ENCODE measurements around the gene WWTR1.

Gene WWTR1

DNA sequence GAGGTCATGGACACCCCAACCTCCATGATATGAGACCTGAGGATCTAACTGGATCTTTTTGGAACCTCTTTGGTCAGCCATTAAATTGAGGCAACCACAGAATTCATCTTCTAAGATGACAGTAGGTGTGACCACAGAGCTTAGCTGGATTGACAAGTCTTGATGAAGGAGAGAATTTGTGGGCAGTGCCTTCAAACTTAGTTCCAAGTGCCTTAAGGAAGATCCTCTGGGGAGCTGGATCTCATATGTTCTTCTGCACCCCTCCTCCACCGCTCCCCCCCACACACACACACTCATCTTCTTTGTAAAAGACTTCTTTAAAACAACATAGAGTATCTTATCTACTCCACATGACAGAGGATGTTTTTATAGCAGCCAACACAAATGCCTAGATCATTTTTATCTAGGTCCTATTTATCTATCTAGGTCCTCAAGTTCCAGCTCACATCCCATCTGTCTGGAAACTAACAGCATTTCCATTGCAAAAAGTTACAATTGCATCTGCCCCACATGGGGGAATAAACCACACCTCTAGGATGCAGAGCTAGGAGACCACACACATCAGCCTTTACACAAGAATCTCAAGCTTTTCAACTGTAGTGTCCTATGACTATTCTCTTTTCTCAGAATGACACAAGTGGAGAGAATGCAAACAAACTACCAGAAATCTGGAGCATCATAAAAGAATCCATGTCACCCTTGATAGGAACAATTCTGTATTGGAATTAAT is 37.4 kb downstream of the WWTR1 start:
- DNase-seq, result no peak

DNA sequence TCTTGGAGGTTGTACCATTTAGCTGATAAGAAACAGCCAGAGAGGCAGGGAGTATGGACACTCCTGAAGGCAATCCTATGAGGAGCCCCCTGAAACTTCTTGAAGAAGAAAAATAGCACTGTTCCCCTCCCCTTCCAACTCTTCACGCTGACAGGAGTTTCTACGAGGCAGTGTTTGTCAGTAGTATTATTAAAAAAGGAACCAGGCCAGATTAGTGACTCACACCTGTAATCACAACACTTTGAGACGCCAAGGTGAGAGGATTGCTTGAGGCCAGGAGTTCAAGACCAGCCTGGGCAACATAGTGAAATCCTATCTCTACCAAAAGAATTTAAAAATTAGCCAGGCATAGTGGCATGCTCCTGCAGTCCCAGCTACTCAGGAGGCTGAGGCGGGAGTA is 38.7 kb downstream of the WWTR1 start:
- no peak for DNase-seq

DNA sequence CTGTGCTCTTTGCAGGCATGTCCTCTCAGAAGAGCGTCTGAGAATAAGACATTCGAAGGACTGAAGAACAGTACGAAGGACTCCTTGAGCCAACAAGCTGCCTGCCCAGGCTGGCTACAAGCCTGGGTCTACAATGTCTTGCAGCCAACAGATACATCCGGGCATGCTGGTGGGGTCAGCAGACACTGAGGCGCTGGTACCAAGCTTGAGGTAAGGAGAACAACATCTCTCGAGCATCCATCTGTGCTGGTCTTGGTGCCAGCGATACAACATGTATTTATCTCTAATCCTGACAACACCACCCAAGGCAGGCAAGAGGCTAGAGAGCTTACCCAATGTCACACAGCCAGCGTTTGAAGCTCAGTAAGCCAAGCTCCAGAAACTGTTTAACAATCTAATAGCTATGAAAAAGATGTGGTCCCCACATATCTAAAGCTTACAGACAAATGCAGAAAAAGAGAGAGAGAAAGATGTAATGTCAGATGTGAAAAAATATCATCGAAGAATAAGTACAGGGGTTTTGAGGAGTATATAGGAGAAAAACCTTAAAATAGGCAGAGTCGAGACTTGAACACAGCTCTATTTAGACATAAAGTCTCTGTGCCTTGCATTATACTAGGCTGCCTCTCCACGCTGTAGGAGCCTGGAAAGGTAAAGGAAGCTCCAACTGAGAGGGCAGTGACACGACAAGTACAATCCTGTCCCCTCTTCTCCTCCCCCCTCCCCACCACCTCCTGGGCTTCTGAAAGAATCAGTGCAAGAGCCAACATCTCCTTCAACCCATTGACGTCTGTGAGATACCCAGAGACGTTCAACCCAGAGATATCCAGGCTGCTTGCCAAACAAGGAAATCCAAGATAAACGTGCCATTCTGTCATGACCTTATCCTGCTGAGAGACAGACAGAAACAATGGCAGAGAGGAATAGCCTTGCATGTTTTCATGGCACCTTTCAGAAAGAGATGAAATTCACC is 39.4 kb downstream of the WWTR1 start:
- DNase-seq, result no peak

DNA sequence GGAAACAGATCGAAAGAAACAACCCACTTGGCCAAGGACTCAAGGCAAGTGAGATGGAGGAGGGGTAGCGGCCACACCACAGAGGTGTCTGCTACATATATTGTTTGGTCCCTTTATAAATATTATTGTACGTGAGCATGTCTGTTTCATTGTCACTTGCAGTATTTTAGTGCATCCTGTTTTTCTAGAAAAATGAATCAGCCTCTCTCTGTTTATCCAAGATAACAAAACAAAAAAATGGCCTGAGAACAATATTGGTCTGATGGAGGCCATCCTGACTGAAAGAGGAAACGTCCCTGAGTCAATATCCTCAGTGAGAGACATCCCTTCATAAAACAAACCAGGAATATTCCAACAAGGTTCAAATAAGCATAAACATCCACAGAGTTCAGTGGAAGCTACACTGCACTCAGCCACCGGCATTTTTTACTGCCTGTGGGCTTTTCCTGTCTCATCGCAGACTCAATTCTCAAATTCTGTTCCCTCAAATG is 42.0 kb downstream of the WWTR1 start:
- DNase-seq, result no peak

DNA sequence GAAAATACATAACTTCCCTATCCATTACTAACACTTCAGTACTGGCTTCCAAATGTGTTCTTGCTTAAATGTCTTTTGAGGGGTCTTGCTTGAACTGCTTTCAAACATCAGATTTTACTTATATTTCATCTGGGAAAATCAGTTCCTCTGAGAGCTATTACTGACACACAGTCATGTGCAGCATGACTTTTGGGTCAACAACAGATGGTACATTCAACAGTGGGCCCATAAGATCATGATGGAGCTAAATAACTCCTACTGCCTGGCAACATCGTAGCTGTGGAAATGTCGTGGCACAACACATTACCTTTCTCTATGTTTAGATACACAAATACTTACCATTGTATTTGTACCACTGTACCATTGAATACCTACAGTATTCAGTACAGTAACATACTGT is 43.8 kb downstream of the WWTR1 start:
- DNase-seq, result no peak

DNA sequence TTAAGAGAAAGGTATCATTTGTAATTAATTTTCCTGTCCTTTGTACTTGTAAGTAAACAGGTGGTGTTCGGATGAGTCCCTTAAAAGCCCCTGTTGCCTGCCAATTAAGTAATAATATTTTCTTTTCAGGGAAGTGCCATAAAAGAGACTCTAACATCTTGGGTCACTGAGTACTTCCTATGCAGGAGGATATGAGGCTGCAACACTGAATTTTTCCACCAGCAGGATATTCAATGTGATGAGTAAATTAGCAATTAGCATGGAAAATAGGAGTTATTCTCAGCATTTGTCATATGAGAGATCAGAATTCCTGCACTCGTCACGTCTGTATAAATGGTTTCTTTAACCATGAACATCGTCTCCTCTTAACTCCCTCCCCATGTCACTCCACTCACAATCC is 45.4 kb downstream of the WWTR1 start:
- DNase-seq, result no peak

DNA sequence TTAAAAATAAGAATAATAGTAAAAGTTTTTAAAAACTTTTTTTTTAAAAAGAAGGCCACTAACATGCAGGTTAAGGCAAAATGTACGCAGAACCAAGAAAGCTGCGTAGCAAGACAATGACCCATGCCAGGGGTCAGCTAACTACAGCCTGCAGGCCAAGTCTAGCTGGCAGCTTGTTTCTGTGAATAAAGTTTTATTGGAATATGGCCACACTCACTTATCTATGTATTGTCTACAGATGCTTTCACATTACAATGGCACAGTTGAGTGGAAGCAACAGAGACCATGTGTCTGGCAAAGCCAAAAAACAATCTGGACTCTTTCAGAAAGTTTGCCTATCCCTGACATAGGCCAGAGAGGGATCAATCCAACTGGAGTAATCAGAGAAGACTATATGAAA is 46.7 kb downstream of the WWTR1 start:
- no peak for DNase-seq

DNA sequence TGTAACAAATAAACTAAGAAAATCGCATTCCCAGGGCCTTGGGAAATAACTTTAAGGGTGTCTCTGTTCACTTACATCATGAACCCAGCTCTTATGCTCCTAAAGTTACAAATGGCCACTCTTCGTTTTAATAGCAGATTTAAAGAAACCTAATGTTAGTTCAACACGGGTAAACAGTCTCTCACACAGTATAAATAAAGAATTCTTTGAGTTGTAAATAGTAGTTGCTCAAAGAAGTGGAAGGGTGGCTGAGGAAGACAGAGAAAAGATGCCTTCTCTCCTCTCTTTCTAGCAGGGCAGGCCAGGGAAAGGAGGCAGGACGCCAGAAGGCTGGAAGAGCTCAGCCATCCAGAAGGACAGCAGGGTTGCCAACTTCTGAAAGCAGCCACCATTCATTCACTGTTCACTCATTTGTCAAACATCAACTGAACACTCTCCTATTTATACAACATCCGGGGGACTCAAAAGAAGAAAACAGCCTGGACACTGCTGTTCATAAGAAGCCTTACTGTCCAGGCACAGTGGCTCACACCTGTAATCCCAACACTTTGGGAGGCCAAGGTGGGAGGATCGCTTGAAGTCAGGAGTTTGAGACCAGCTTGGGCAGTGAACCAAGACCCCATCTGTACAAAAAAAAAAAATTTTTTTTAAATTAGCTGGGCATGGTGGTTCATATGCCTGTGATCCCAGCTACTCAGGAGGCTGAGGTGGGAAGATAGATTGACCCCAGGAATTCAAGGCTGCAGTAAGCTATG is 47.3 kb downstream of the WWTR1 start:
- no peak for DNase-seq

DNA sequence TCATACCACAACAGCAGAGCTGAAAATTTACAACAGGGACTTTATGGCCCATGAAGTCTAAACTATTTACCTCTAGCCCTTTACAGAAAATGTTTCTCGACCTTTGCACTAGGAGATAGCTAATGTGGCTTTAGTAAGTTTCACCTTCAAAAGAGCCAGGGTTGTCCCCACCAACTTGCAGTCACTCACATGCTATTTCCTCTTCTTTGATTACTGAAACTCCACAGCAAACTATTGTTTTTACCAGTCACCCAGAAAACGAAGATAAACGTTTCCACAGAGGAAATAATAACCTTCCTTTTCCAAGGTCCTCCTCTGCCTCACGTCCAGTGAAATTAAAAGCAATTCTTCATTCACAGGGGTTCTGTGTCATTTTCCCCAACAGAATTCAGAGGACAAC is 48.2 kb downstream of the WWTR1 start:
- DNase-seq, result no peak

DNA sequence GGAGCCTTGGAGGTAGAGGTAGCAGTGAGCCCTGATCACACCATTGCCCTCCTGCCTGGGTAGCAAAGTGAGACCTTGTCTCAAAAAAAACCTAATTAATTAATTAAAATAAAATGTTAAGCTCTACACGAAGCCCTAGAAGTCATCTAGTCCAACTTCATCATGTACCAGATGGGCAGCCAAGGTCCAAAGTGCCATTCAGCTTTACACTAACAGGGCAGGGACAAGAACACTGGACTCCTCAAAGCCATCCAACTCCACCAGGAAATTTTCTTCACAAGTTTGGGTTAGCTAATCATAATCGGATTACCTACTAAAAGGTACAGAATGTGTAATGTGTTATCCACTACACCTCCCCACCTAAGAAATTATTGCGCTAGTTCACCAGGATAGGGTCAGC is 48.8 kb downstream of the WWTR1 start:
- DNase-seq, result no peak

DNA sequence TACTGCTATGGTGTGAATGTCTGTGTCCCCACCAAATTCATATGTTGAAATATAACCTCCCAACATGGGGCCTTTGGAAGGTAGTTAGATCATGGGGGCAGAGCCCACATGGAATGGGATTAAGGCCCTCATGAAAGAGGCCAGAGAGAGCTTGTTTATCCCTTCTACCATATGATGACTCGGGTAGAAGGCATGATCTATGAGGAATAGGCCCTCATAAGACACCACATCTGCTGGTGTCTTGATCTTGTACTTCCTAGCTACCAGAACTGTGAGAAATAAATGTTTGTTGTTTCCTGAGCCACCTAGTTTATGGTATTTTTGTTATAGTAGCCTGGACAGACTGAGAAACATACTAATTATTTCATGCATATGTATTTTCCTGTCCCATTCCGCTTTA is 51.9 kb downstream of the WWTR1 start:
- no peak for DNase-seq

DNA sequence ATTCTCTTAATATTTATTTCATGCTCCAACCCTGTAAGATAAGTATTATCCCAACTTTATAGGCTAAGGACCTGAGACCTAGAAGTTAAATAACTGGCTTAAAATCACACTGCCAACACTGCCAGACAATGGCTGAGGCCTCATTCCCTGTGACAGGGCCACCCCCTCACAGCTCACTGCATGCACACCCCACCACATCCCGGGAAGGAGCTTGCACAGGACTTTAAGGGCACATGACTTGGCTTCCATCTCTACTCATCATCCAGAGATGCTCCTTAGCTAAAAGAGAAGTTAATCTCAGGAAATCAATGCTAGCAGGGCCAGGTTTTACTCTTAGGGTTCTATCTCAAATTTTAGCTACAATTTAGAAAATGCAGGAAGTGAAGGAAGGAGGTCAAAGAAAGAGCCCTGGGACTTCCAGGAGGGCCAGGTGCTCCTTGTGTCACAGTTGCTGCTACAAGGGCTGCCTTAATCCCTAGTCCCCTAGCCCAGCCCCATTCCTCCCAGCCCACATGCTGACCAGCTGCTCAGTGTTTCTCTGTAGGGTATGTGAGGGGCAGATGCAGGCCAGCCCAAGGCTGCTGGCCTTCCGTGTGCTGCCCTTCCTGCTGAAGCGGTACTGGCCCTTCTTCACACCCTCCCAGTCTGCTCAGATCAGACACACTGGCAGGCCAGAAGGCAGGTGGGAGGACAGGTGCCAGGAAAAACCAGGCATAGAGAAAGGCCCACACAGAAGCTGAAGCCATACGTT is 53.5 kb downstream of the WWTR1 start:
- DNase-seq, result no peak

DNA sequence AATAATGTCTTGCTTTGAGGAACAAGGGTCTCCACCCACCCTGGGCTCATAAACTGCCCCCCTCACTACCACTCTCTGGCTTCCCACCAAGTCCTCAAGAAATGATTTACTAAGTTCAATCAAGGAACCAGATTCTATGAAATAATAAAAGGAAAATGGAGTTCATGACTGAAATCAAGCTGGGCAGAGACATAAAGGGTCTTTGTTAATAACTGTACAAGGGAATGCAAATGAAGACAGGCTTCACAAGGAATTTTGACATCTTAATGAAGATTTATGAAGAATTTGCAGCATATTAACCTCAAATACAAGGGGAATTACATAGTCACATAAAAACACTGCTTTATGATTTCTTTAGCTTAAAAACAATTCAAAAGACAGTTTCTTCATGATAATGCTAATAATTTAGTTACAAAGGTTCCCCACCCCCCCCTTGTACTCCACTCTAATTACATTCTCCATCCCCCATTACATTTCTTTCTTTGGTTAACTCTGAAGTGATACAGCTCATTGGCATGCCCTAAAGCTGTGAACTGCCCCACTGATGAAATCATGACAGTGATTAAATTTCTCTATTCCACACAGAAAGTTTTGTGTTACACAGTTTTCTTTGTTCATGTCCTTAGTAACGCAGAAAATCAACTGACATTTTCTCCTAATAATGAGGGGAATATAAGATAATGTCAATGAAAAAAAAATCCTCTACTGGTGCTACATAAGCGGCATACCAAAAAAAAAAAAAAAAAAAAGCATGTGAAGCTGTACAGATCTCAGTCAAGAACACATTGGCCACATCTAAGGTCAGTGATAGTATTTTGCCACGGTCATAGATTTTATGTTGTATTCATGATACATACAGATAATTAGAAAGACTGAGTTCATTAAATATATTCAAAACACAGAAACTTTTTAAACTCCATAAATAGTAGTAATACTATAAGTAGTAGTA is 54.4 kb downstream of the WWTR1 start:
- DNase-seq, result no peak

DNA sequence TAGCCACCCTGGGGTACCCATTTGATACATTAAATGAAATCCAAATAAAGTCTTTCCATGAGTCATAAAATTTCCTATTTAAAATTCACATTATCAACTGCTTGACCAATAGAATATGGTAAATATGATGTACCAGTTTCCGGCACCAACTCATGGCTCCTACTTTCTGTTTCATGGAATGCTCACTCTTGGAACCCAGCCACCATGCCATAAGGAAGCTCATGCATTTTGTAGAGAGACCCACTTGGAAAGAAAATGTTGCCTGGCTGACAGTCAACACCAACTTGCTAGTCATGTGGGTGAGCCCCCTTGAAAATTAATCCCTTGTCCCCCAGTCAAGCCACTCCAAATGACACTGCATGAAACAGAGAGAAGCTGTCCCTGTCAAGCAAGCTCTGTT is 57.2 kb downstream of the WWTR1 start:
- no peak for DNase-seq

DNA sequence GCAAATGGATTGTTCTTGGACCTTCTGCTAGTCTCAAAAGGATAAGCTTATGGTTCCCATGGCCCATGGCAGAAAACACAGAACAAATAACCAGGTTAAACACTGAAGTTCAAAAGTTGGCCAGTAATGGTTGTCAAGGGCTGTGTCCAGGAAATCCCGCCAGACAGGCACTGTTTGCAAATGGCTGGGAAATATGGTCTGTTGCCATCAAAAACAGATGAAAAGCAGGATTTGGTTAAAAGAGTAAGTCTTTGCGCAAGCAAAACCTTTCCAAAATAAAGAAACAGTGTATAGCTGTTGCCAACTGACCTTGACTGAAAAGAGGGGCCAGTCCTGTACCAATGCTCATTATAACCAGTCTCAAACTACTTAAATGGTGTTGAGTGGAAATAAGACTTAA is 58.6 kb downstream of the WWTR1 start:
- no peak for DNase-seq

DNA sequence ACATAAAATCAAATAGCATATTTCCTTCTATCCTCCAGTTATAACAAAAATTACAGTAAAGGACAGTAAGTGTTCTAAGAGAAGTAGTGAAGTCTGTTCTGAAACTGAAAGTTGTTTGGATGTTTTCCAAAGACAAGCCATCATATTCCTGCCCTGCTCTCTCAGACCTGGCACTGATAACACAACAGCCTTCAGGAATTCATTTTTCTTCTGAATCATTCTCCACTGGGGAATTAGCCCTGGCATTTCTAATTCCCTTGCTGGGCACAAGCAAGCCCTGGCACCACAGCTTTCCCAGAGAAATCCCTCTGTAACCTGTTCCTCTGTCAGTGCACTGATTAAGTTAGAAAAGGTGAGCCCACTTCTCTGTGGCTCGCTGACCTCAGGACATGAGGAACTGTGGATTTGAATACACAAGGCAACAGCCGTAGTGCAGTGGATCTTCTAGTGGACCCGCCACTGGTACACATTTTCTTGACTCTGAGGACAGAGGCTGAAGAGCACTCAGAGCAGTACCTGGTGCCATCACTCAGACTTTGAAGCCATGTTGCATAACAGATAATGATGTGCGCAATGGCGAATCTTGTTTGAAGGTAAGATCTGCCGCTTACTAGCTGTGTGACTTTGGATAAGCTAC is 61.6 kb downstream of the WWTR1 start:
- no peak for DNase-seq

DNA sequence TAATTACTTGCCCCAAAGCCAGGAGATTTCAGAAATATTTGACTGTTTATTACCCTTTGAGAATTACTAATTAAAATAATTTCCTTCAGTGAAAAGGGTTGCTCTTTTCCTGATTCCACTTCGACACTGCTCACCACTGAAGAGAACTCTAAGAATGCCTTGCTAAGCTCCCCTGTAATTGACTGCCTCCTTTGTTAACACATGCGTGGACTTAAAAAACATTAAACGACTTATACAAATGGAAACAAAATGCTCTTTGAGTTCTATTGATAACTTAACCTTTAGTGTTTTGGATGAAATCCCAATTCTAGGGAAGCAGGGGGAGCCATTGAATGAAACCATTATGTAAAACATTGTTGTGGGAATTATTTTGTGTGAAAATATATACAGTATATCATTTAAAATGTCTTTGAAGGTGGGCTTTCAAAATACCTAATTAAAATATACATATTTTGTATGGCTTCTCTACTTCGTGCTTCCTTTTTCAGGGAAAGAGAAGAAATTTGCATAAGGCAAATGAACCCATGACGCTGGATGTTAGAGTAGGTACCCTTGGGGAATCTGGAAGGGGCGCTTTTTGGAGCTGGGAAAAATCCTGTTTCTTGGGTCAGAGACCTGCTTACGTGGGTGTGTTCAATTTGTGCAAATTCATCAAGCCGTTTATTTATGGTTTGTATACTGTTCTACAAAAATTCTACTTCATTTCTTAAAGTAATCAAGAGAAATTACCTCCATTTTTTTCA is 64.2 kb downstream of the WWTR1 start:
- DNase-seq, result no peak

DNA sequence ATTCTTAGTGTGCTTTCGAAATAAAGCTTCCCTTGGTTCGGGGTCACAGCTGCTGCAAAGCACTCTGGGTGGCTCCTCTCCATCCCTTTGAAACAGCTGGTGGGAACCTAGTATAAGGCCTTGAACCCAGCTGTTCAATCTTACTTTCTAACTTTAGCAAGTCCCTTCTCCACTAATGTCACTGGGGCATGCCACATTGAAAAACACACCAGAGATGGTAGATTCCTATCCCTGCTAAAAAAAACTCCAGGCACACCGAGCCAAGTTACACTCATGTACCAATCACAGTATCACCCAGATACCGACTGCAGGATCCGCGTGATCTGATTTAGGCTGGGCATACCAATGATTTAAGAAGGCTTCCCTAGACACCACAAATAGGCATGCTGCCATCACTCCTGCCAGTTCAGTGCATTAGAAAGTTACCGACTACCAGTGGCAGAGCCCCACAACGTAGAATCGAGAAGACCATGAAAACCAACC is 65.0 kb downstream of the WWTR1 start:
- DNase-seq, result no peak

DNA sequence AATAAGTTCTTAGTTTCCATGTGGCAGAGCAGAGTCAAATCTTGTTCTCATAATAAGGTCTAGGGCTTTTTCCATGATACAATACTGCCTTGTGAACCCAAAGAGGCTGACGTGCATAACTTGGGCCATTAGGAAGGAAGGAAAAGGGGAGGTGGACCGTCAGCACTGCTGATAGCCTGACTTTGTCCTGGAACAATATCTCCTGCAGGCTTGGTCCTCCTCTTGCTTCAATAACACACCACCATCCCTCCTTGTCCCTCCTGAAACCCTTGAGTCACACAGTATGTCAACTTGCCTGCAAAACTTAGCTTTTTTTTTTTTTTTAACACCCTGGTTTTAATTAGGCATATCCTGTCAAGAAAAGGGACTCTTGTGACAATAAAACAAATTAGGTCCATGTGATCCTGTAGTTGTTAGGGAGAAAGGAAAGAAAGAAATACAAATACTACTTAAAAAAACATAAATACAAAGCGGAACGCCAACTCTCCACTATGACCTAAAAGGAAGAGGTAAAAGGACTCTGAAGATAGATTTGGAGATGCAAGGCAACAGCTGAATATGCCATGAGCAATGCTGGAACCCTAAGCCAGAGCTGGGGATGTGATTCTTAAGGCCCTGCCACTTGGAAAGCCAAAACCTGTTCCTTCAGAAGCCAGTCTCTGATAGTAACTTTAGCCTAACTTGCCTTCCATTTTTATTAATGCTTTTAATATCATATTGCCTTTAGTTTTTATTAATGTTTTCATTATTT is 67.0 kb downstream of the WWTR1 start:
- DNase-seq, result no peak

Data from NCI-H2081 treated with DMSO at 0.1 percent for 48 hours (cell line).